Karpas-422 (cell line): ENCODE measurements around the gene NPIPA1. TPM values are rescaled to one million over a fixed set of nuclear protein-coding genes. Genes with fewer than 3 reads are reported as not detected.
"Not testable (repeated sequence)": the region's sequence is repeated elsewhere in the genome, so short reads cannot be mapped to it uniquely, and the experiment has no call there.

Experiments used
- DNase-seq: peaks from one replicate; pipeline ENCODE4 v3.0.0-alpha.2; 2015
- H2AFZ ChIP-seq: fragments of 200-600 bp; sonication (generic); 2 replicates; pipeline ENCODE4 v1.6.1; 2014; ENCODE audit warnings: antibody characterized with exemption, low read length, mixed read lengths
- H3K27ac ChIP-seq: fragments of 200-600 bp; sonication (generic); 2 replicates; pipeline ENCODE4 v1.5.1; 2014; ENCODE audit warnings: mild to moderate bottlenecking, low read length, moderate library complexity
- H3K27me3 ChIP-seq: fragments of 200-600 bp; sonication (generic); 2 replicates; pipeline ENCODE4 v1.6.1; 2014; ENCODE audit warnings: low read length, mixed read lengths
- H3K36me3 ChIP-seq: fragments of 200-600 bp; sonication (generic); 2 replicates; pipeline ENCODE4 v1.6.1; 2014; ENCODE audit warnings: low read length, mixed read lengths; ENCODE audit not compliant: insufficient read depth
- H3K4me1 ChIP-seq: fragments of 200-600 bp; sonication (generic); 2 replicates; pipeline ENCODE4 v1.6.1; 2014; ENCODE audit warnings: mild to moderate bottlenecking, low read length, mixed read lengths
- H3K4me2 ChIP-seq: fragments of 200-600 bp; sonication (generic); 2 replicates; pipeline ENCODE4 v1.6.1; 2014; ENCODE audit warnings: low read length, low read depth, mild to moderate bottlenecking; ENCODE audit not compliant: poor library complexity, severe bottlenecking
- H3K4me3 ChIP-seq: fragments of 200-600 bp; sonication (generic); 2 replicates; pipeline ENCODE4 v1.5.1; 2014; ENCODE audit warnings: mild to moderate bottlenecking, antibody characterized with exemption, low read length, mixed read lengths
- H3K79me2 ChIP-seq: fragments of 200-600 bp; sonication (generic); 2 replicates; pipeline ENCODE4 v1.6.1; 2014; ENCODE audit warnings: mild to moderate bottlenecking, low read length, mixed read lengths
- H3K9ac ChIP-seq: fragments of 200-600 bp; sonication (generic); 2 replicates; pipeline ENCODE4 v1.6.0; 2014; ENCODE audit warnings: low read length
- H3K9me2 ChIP-seq: fragments of 200-600 bp; sonication (generic), shearing (Covaris generic); replicated peaks from 2 replicates; pipeline ENCODE4 v1.6.0; 2014; ENCODE audit warnings: mild to moderate bottlenecking, low read length, moderate library complexity; ENCODE audit not compliant: insufficient read depth
- H3K9me3 ChIP-seq: fragments of 300-700, 200-600 bp; sonication (generic); 2 replicates; pipeline ENCODE4 v1.6.1; 2014; ENCODE audit warnings: low read length, mixed read lengths
- H4K20me1 ChIP-seq: fragments of 200-600 bp; sonication (generic); 2 replicates; pipeline ENCODE4 v1.6.1; 2014; ENCODE audit warnings: mild to moderate bottlenecking, antibody characterized with exemption, low read length, low read depth; ENCODE audit not compliant: insufficient read depth
- total RNA-seq: library from RNA; depleted of rRNA; stranded (reverse); fragments of >200 nt; shearing (Covaris generic); gene quantifications from 2 replicates; pipeline ENCODE4 v1.2.3, GENCODE V29; 2014; ENCODE audit warnings: low replicate concordance; rRNA removed

Gene NPIPA1
- total RNA-seq: 44.0 and 74.1 TPM in 2 replicates

GRCh38 chr16:14937143-14937542 lies at the start of gene NPIPA1:
TSS of gene NPIPA1 (plus strand) at chr16:14937443. CDS start at chr16:14937443, 0 bp downstream.
- not testable (repeated sequence) for H2AFZ ChIP-seq, H3K4me3 ChIP-seq, H3K4me2 ChIP-seq, H3K9me2 ChIP-seq, DNase-seq, H3K27me3 ChIP-seq, H3K27ac ChIP-seq, H3K4me1 ChIP-seq, H3K9ac ChIP-seq, H3K36me3 ChIP-seq, H3K9me3 ChIP-seq, H3K79me2 ChIP-seq, H4K20me1 ChIP-seq

DNA sequence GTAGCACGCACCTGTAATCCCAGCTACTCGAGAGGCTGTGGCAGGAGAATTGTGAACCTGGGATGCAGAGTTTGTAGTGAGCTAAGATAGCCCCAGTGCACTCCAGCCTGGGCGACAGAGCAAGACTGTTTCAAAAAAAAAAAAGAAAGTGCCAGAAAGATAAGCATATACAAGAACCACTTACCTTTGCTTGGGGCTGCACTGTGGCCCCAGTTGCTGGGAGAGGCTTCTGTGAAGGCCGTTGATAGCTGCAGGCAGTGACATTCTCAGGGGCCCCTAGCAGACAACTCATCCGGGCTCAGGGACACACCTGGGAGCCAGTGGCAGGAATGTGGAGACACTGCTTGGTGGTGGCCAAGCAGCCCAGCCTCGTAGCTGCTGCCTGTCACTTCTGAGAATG lies 45.1 kb upstream of the NPIPA1 start:
- not testable (repeated sequence) for H4K20me1 ChIP-seq, H3K4me3 ChIP-seq, H3K27me3 ChIP-seq, H3K4me1 ChIP-seq, DNase-seq, H3K79me2 ChIP-seq, H3K4me2 ChIP-seq, H3K9ac ChIP-seq, H2AFZ ChIP-seq, H3K36me3 ChIP-seq, H3K27ac ChIP-seq, H3K9me2 ChIP-seq, H3K9me3 ChIP-seq

GRCh38 chr16:14895382-14895781 lies 41.9 kb upstream of the NPIPA1 start:
- not testable (repeated sequence) for H3K79me2 ChIP-seq, H3K4me1 ChIP-seq, H4K20me1 ChIP-seq, H3K27me3 ChIP-seq, H3K9me3 ChIP-seq, H2AFZ ChIP-seq, H3K36me3 ChIP-seq, H3K27ac ChIP-seq, H3K4me3 ChIP-seq, H3K4me2 ChIP-seq, H3K9me2 ChIP-seq, DNase-seq, H3K9ac ChIP-seq

DNA sequence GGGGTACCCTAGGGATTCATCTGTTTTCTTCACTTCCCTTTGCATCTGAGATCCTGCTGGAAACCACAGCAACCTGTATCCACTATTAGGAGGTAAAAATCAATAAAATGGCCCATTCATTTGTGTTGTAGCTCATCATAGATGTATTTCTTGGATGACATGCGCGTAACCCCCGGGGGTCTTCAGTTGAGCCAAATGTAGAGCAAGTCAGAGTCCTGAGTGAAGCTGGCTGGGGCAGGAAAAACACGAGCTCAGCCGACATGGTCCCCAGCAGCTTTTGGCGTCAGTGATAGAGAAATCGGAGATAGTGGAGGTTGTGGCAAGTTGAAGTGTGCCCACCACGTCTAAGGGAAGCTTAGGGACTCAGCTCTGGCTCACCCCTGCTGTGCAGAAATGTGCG lies 41.2 kb upstream of the NPIPA1 start:
- H3K27me3 ChIP-seq, H3K36me3 ChIP-seq, H3K9me3 ChIP-seq, H2AFZ ChIP-seq, H3K4me1 ChIP-seq, H3K4me2 ChIP-seq, DNase-seq, H3K9me2 ChIP-seq, H3K79me2 ChIP-seq, H3K27ac ChIP-seq, H4K20me1 ChIP-seq, H3K4me3 ChIP-seq, H3K9ac ChIP-seq: not testable (repeated sequence)

GRCh38 chr16:14897006-14897664 lies 40.1 kb upstream of the NPIPA1 start:
- H3K4me2 ChIP-seq, H4K20me1 ChIP-seq, H3K4me1 ChIP-seq, H3K9ac ChIP-seq, H3K27ac ChIP-seq, H3K9me2 ChIP-seq, H3K27me3 ChIP-seq, H3K36me3 ChIP-seq, DNase-seq, H3K4me3 ChIP-seq, H2AFZ ChIP-seq, H3K9me3 ChIP-seq, H3K79me2 ChIP-seq: not testable (repeated sequence)

GRCh38 chr16:14898162-14898561 lies 39.1 kb upstream of the NPIPA1 start:
- DNase-seq: not testable (repeated sequence)

DNA sequence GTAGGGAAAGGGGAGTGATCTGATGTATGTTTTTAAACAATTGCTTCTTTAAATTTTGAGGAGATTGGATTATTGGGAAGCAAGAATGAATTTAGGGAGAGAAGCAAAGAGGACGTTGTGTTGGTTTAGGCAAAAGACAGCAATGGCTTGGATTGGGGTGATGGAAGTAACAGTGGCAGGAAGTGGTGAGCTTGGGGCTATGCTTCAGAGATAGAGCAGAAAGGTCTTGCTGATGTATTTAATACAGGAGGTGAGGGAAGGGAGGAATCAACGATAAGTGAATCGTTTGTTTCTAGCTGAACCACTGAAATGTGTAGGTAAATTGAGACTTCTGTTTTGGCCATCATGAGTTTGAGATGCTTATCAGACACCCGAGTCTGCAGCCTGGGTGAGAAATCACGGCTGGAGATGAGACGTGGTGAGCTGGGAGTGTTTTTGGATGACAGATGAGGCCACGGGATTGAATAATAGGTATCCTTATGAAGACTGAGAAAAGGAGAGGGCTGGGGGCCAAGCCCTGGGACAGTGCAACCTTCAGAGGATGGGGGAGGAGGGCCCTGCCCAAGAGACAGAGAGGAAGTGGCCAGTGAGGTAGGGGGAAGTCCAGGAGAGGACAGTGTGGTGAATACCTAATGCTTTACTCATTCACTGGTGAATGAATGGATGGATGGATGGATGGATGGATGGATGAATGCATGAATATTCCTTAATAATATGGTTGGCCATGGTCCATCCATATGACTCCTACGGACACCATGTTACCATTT lies 33.9 kb upstream of the NPIPA1 start:
- H2AFZ ChIP-seq, H3K4me2 ChIP-seq, H3K79me2 ChIP-seq, H4K20me1 ChIP-seq, H3K9ac ChIP-seq, H3K27me3 ChIP-seq, DNase-seq, H3K4me3 ChIP-seq, H3K27ac ChIP-seq, H3K9me3 ChIP-seq, H3K36me3 ChIP-seq, H3K9me2 ChIP-seq, H3K4me1 ChIP-seq: not testable (repeated sequence)

More at GRCh38 chr16:14898162-14898561, 39.1 kb upstream of the NPIPA1 start:
- H3K4me3 ChIP-seq, H3K9me3 ChIP-seq, H3K79me2 ChIP-seq, H3K9me2 ChIP-seq, H3K27ac ChIP-seq, H3K36me3 ChIP-seq, H2AFZ ChIP-seq, H3K27me3 ChIP-seq, H4K20me1 ChIP-seq, H3K4me1 ChIP-seq, H3K4me2 ChIP-seq, H3K9ac ChIP-seq: not testable (repeated sequence)

DNA sequence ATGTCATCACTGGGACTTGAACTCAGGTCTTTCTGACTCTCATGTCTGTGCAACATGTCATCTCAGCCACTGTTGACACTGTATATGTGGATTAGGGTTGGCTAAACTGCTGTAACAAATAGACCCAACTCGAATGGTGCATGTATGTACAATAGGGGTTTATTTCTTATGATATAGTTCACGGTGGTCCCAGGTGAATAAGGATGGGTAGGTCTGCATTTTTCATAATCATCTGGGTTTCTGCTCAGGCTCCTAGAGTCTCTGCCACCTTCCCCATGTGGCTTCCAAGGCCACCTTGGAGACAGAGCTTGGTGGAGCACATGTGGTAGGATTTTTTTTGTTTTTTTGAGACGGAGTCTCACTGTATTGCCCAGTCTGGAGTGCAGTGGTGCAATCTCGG lies 27.5 kb upstream of the NPIPA1 start:
- H3K9me2 ChIP-seq, H3K4me1 ChIP-seq, H3K9me3 ChIP-seq, H3K79me2 ChIP-seq, DNase-seq, H2AFZ ChIP-seq, H3K4me3 ChIP-seq, H4K20me1 ChIP-seq, H3K27me3 ChIP-seq, H3K4me2 ChIP-seq, H3K9ac ChIP-seq, H3K36me3 ChIP-seq, H3K27ac ChIP-seq: not testable (repeated sequence)
